Effector CD4-positive, alpha-beta T cell (primary cell): ENCODE results near the gene MED27.

Experiments used
- DNase-seq: peaks from one replicate; pipeline ENCODE4 v3.0.0-alpha.2; 2020

The MED27 gene

GRCh38 chr9:132041798-132042197, 37.9 kb downstream of the MED27 start:
- DNase-seq, result no peak

DNA sequence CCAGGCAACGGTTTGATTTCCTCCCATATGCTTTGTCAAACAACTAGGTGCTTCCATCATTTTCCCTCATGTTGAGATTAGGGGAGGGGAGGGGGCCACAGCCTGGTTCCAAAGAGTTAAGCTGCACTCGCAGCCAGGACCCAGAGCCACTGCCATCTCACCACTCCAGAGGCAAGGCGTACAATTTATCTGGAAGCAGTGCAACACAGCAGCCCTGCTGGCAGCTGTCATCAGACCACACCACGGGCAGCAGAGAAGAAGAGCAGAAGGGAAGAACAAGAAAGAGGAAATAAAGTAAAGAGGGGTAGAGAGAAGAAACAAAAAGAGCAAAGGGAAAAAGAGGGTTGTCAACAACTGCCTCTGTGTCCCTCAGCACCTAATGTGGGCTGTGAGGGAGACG, 38.9 kb downstream of the MED27 start:
- DNase-seq, result no peak

- DNase-seq, result no peak
Measured at GRCh38 chr9:132040246-132040645, 39.4 kb downstream of the MED27 start.

DNA sequence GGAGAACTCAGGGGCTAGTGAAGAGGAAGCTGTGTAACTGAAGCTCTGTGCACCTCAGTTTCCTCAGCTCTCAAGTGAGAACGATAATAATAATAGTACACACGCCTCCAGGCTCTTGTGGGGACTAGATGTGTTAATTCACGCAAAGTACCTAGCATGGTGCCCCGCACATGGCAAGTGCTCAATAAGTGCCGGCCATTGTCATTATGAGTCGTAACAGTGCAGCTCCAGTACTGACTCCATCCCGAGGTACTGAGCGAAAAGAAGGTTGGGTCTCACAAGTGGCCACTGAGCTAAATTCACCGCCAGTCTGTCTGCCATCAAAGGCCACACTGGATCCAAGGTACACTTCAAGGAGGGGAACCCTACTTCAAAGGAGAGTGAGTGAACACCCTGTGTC, 40.4 kb downstream of the MED27 start:
- DNase-seq, result no peak

- DNase-seq, result no peak
Measured at GRCh38 chr9:132037458-132037857, 42.2 kb downstream of the MED27 start.

- DNase-seq, result no peak
Measured at GRCh38 chr9:132036521-132036920, 43.1 kb downstream of the MED27 start.

- DNase-seq, result no peak
Measured at GRCh38 chr9:132035679-132036078, 44.0 kb downstream of the MED27 start.

GRCh38 chr9:132032238-132032950, 47.3 kb downstream of the MED27 start:
- DNase-seq, result no peak

DNA sequence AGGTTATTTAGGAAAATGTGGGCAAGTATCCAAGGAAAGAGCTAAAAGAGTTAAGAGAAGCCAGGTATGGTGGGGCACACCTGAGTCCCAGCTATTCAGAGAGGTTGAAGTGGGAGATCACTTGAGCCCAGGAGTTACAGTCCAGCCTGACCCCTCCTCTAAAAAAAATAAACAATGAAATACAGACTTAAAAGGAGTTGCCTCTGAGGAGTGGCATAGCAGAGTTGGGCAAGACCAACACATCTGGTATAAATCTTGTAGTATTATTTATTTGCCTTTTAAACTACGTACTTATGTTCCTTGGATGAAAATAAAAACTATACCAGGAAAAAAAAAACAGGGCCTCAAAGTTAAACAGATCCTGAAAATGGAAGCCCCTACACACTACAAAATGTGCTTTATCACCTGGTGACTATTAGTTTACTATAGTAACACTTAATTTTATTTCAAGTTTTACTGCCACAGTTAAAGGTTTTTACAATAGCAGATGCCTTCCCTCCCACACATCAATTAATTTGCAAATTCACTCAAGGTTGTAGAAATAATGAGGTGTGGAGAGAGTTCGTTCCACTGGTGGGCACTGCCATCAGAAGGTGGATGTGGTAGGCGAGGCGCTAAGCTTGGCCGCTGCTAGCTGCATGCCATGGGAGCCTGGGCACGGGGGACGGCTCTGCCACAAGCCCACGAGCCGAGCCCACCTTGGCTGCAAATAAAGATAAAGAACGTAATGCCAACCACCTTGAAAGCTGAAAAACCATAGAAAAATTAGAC, 48.0 kb downstream of the MED27 start:
- no peak for DNase-seq

GRCh38 chr9:132030626-132031325, 48.9 kb downstream of the MED27 start:
- DNase-seq, result no peak

DNA sequence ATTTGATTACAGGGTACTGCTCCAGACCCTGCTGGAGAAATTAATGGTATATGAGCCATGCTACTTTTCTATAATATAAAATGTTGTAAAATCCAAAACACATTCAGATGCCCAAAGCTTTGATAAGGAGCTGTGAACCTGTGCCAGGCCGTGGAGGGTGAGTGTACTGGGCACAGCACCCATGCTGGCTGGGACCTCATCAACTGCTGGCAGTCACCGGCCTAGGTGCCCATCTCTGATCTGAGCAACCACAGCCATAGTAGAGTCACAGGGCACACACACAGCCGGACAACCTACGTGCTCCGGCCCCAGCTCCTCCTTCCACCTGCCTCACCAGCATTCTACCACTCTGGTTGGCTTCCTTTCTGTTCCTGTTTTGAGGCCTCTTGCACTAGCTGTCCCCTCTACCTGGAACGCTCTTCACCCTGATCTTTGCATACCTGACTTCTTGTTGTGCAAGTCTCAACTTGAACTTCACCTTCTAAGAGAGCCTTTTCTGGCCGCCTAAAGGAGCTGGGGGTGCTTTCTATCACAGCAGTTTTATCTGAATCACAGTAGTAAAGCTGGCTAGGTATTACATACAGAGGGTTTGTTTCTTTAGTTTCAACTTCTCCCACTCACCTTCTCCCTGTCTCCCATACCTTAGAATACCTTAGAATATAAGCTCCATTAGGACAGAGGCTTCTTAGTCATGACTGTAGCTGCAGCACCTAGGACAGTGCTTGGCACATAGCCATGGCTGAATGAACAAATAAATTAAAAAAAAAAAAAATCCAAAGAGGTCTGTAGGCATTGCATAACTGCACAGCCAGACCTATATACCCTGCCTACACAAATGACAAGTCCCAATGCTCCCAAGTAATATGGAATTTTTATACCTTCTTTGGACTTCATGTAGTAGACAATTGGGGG, 51.7 kb downstream of the MED27 start:
- DNase-seq, result no peak

GRCh38 chr9:132026932-132027585, 52.6 kb downstream of the MED27 start:
- no peak for DNase-seq

DNA sequence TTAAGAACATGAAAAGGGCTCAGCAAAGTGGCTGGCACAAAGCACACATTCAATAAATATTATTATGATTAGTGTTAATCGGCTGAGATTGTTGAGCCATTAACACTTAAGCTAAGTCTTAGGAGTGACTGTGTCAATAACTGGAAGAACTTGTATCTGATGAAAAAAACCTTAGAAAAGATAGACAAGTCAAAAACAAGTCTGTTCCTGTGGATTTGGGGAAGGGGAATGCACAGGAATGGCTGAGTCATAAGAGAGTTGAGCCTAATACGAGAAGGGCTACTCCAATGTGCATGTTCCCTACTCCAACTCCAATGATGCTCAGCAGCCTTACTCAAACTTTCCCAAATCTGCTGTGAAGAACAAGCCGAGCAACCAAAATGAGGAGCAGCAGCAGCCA, 53.9 kb downstream of the MED27 start:
- no peak for DNase-seq

DNA sequence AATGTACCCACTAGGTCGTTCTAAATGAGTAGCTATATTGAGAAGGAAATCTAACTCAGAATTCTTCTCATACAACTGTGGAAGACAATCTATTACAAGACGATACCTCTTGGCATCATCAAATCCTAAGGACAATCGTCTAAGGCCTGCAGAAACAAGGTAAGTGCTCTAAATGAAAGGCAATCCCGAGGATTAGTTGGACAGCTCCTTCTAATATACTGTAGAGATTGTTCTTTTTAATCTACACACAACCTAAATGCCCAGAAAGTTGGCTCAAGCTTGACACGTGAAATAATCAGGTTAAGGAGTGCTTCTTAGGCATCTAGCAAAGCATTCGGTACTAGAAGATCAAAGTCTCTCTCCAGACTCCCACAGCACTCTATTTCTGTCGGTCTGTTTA, 55.1 kb downstream of the MED27 start:
- no peak for DNase-seq

GRCh38 chr9:132023419-132024180, 56.1 kb downstream of the MED27 start:
- no peak for DNase-seq

DNA sequence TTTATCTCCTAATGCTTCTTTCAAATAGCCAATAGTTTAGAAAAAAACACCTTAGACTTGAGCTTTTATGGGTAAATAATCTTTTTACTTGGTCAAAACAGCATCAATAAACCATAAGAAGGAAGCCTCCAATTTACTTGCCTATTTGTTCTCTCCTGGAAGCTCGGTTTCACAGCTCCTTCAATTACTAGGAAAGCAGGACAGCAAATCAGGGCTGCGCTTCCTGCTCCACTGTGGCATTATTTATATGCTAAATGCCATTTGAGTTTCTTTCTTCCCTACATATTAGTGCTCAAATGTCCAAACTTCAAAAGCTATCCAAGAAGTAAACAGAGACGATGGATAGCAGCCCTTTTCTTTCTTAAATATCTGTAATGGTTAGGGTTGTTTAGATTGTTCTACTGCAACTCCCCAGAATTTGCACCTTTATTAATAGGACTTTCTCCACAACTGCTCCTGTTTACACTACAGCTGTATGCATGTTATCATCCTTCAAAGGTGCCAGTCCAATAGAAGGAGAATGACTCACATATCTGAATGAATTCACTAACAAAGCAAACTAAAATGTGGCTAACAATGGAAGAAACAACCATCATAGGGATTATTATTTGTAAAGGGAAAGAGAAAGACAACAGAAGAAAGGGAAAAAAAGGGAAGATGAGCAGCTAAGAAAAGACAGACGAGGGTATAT, 58.7 kb downstream of the MED27 start:
- no peak for DNase-seq

DNA sequence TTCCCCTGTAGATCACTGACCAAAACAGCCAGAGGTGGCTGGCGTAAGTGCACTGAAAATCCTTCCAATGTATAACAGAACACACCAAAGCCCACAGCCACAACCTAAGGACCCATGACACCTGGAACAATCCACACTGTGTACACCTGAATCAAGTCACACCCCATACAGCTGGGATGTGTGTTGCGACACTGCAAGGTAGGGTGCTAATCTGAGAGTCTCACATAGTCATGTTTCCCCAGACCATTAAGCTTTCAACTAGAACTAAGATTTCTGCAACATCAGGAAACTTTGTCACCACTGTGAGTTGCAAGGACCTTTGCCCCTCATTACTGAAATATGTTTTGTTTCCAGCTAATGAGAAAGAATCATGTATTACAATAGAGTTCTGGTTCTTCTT, 59.4 kb downstream of the MED27 start:
- no peak for DNase-seq

DNA sequence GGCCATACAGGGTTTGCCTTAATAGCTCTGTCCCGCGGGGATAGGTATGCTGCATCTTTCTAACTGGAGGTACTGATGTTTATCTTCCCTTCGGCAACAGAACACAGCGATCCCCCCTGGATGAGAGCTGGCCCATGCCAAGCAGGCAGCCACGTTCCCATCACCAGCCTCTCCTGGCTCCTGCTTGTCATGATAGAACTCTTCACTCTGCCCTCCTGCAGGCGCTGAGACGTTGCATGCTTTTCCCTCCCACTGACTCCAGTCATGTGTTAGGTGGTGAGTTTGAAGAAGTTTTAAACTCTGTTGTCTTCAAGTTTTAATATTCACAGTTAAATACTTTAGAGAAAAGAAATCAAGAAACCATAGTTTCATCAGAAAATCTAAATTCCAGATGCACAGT, 60.0 kb downstream of the MED27 start:
- DNase-seq, result no peak

DNA sequence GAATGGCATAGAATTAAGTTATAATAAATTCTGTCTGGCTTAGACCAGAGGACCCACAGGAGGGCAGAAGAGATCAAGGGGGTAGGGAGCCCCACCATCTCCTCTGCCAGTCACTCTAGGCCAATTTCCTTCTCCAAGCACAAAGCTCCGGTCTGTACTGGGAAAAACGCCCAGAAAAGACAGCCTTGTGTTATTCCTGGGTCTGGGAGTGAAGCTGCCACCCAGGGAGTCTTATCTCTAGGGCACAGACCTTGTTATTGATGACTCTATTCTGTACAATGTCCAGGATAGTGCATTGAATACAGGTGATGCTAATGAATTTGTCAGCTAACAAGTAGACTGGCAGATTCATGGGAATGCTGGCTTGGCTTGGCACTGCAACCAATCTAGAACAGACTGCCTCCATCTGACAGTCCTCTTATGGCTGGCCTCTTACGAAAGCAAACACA, 60.7 kb downstream of the MED27 start:
- DNase-seq, result no peak

DNA sequence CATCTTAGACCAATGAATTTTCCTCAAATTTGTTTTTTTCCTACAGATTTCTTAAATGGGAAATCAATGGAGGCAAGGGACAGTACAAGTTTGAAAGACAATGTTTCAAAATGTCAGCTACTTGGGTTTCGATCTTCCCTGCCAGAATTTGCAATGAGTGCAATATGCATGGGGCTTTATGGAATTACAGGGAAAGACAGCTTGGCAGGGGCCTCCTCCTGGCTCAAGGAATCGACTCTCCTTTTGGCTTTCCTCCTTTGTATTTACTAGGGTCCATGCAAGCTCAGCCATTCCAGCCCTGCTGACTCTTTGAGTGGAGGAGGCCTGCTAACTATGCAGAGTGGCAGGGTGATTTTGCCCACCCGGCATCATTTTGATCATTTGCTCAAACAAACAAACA, 63.2 kb downstream of the MED27 start:
- DNase-seq, result no peak

DNA sequence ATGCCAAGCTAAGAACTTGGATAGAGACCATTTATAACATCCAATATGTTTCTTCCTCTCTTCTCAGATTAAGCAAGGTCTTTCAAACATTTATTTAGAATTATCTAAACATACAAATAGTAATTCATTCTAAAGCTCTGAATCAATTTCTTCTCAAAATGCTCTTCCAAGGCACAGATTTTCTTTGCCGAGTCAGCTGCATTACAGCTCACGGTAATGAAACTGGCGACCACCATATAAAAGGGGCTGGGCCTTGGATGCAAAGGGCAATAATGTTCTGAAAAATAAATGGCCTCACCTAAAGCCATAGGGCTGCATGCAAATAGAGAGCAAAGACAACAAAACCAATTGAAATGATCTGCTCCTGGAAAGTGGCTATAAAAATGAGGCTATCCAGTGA, 63.8 kb downstream of the MED27 start:
- DNase-seq, result no peak
